ENCODE measurements around the gene DISC1.

- TF ChIP-seq POLR2AphosphoS5 (IDR thresholded peaks at IDR 0.05; ENCODE audit: low read depth, low read length) (no peak), CTCF (IDR thresholded peaks at IDR 0.05) (no peak), REST (IDR thresholded peaks at IDR 0.05; ENCODE audit: insufficient read depth in 1 of 2, low read depth in 2 of 2, low read length in 1 of 2) (no peak), SIN3A (IDR thresholded peaks at IDR 0.05; ENCODE audit: borderline replicate concordance, insufficient read depth, low read depth, low read length) (no peak)
Measured at GRCh38 chr1:231856894-231857293, 230.3 kb downstream of the DISC1 start.
